Putamen (tissue), 1 donor: ENCODE results near the gene SIKE1.
A peak's percentile ranks its signal among the peaks of the same experiment; 100 is the strongest.
"Not testable (repeated sequence)": the region's sequence is repeated elsewhere in the genome, so short reads cannot be mapped to it uniquely, and the experiment has no call there.

ENCODE experiments used
- DNase-seq: peaks from one replicate; pipeline ENCODE4 v3.0.0-alpha.2; 2016; ENCODE audit warnings: low spot score

SIKE1 gene

DNA sequence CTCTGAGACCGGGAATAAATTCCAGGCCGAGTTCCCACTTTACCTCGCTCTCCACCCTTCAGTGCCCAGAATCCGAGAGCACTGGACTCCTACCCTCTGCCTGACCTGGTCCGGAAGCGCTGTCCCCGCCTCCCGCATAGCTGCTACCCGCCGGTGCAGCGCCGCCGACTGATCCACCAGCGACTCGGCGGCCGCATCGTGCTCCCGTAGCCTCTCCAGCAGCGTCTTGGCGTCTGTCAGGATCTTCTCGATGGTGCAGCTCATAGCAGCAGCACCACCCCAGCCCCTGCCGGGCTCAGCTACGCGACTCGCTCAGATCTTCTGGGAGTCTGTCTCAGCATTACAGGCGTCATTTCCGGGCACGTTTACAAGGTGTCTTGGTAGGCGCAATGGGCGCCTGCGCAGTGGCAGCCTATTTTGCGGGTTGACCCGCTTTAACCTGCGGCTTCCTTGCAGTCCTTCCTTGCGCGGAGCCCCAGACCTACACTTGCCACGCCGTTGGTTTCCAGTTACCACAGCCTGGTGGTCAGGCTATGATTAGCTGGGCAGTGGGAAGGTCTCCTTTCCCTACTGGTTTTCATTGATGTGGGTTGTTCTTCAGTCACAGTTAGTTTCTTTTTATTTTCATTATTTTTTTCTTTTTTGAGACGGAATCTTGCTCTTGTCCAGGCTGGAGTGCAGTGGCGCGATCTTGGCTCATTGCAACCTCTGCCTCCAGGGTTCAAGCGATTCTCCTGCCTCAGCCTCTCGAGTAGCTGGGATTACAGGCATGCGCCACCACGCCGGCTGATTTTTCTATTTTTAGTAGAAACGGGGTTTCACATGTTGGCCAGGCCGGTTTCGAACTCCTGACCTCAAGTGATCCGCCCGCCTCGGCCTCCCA is at the start of gene SIKE1:
Gene SIKE1, minus strand, starts transcription at position 342 of the 883 bp plus-strand sequence. Its CDS starts 78 bp downstream, at position 264.
- DNase-seq, result peak; percentile 90

DNA sequence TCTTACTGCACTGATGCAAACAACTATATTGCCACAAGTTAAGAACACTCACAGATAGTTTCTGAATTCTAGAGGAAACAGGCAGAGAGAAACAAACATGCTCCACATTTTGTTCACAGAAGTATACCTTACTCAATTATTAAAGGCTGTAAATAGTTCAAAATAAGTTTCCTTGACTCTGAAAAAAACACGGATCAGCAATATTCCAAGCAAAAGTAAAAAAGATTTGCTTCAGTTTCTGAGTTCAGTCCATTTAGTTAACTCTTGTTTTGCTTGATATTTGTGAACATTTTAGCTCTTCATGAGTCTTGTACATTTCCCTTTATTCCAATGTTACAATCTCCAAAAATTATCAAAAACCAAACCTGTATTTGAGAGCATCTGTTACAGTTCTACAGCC is 49.6 kb upstream of the SIKE1 start:
- not testable (repeated sequence) for DNase-seq

DNA sequence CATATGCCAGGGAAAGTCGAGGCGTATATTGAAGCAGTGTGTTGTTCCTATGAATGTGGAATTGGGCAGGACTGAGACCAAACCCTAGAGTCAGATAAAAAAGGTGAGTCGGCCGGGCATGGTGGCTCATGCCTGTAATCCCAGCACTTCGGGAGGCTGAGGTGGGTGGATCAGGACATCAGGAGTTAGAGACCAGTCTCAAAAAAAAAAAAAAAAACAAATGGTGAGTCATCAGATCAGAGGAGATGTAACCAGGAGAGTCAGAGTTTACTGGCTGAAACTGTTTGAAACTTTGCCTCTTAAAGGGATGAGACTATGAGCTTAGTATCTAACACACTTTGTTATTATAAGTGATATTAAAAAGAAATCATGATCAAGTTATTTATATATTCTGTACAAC is 47.8 kb upstream of the SIKE1 start:
- no peak for DNase-seq

DNA sequence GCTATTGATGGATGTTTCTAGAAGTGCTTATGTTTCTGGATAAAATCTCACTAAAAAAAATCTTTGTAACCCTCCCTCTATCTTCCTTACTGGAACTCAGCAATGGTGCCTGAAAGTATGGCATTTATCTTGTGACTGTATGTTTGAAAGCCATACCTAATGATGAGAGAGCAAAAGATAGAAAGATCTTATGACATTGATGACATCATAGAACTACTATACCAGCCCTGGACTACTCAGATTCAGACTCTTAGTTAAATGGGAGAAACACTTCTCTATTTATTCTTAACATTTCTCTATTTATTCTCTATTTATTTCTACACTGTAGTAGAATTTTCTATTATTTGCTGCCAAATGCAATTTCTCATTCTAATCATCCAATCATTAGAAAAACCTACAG is 41.5 kb upstream of the SIKE1 start:
- no peak for DNase-seq

DNA sequence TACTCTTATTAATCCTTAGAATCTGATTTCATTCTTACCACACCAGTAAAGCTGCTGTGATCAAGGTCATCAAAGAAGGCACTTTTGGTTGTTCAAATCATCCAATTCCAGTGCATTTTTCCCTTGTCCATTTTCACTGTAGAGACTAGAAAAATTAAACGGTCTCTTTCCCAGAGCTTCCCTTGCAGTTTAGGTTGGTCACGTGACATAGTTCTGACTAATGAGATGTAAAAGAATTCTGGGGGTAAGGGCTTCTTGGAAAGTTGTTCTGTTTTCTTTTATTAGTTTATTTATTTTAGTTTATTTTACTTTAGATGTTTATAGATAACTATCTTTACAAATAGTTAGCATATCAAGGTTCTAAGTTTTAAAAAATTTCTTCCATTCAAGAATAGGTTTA is 39.9 kb upstream of the SIKE1 start:
- no peak for DNase-seq

DNA sequence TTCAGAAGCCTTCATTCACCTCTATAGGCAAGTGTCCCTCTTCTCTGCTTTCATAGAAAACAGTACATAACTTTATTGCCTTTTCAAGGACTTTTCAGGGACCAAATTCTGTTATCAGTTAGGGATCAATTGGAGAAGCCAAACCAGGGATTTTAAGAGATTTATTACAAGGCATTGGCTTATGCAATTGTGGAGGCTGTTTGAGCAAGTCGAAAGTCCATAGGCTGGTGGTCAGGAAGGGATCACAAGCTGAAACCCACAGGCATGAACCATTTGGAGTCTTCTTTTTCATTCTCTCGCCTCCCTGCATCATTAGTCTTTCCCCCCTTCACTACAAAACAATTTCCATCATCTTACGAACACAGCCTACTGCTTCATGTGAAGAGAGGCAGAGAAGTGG is 39.4 kb upstream of the SIKE1 start:
- DNase-seq, result no peak

DNA sequence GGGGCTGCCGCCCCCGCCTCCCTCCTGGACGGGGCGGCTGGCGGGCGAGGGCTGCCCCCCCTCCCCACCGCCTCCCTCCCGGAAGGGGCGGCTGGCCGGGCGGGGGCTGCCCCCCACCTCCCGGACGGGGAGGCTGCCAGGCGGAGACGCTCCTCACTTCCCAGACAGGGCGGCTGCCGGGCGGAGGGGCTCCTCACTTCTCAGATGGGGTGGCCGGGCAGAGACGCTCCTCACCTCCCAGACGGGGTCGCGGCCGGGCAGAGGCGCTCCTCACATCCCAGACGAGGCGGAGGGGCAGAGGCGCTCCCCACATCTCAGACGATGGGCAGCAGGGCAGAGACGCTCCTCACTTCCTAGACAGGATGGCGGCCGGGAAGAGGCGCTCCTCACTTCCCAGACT is 24.0 kb upstream of the SIKE1 start:
- DNase-seq, result not testable (repeated sequence)

DNA sequence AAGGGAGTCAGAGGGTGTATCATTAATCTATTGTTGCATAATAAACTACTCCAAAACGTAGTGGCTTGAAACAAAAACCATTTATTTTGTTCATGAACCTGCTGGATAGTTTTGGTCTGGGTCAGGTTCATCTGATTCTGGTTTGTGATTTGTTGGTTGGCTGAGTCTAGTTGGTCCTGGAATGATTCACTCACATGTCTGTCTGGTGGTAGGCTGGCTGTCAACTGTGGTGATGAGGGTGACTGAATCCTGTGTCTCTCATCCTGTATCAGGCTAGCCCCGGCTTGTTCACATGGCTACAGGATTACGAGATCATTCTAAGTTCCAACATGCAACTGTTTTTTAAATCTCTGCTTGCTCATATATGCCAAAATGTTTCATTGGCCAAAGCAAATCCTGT is 22.5 kb upstream of the SIKE1 start:
- no peak for DNase-seq

DNA sequence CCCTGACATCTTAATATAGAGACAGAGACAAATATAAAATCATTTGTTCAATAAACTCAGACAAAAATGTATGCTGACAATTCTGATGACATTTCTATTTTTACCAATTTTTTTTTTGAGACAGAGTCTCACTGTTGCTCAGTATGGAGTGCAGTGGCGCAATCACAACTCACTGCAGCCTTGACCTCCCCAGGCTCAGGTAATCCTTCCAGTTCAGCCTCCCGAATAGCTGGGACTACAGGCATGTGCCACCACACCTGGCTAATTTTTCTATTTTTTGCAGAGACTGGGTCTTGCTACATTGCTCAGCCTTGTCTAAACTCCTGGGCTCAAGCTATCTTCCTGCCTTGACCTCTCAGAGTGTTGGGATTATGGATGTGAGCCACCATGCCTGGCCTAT is 13.6 kb upstream of the SIKE1 start:
- no peak for DNase-seq

DNA sequence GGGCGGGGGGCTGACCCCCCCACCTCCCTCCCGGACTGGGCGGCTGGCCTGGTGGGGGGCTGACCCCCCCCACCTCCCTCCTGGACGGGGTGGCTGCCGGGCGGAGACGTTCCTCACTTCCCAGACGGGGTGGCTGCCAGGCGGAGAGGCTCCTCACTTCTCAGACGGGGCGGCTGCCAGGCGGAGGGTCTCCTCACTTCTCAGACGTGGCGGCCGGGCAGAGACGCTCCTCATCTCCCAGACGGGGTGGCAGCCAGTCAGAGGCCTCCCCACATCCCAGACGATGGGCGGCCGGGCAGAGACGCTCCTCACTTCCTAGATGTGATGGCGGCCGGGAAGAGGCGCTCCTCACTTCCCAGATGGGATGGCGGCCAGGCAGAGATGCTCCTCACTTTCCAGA is 10.1 kb upstream of the SIKE1 start:
- DNase-seq, result not testable (repeated sequence)

DNA sequence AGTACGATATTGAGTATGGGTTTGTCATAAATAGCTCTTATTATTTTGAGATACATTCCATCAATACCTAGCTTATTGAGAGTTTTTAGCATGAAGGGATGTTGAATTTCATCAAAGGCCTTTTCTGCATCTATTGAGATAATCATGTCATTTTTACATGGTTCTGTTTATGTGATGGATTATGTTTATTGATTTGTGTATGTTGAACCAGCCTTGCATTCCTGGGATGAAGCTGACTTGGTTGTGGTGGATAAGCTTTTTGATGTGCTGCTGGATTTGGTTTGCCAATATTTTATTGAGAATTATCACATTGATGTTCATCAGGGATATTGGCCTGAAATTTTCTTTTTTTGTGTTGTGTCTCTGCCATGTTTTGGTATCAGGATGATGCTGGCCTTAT is 6.0 kb upstream of the SIKE1 start:
- DNase-seq, result not testable (repeated sequence)

DNA sequence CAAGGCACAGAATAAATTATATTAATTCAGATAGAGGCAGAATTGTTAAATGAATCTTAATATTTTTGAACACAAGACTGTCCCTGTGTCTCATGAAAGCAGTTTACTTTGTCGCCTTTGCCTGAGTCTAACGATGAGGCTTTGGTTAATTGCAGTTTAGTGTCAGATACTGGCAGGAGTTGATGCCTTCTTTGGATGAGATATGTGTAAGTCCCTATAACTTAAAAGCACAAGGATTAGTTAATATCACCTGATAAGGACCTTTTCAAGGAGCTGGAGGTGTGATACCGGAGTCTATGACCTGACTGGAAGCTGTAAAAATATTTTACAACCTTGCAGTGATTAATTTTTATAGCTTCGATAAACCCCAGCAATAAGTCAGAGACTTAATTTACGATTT is 2.0 kb upstream of the SIKE1 start:
- no peak for DNase-seq

DNA sequence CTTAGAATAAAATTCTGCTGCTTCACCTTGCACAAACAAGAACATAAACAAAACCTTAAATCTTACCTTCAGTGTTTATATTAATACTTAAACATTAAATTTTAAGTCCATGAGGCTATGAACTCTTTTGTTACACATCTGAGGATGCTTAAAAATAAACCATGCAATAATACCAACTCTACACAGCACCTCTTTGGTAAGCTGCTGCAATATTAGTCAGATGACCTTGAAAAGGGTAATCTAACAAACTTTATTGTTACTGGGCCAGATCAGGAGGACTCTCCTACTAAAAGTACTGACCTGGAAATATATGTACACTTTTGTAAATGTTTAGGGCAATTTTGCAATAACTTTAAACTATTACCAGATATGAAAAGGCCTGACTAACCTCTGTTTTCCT is 763 bp downstream of the SIKE1 start:
- DNase-seq, result no peak

DNA sequence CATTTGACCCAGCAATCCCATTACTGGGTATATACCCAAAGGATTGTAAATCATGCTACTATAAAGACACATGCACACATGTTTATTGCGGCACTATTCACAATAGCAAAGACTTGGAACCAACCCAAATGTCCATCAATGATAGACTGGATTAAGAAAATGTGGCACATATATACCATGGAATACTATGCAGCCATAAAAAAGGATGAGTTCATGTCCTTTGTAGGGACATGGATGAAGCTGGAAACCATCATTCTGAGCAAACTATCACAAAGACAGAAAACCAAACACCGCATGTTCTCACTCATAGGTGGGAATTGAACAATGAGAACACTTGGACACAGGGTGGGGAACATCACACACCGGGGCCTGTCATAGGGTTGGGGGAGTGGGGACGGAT is 3.8 kb downstream of the SIKE1 start:
- not testable (repeated sequence) for DNase-seq

DNA sequence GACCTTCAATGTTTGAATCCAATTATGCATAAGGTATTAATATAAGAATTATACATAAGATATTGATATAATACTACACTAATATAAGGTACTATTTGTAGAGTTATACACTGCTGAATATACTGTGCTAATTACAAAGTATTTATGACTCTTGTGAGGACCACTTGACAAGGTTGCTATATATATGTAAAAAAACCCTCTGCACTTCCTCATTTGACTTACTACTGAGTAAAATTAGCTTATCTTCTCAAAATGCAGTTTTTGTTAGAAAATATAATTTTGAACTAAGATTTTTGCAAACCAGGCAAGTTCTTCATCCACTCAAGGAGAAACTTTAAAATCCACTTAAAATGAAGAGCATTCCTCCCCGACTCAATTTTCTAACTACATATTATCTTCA is 8.5 kb downstream of the SIKE1 start:
- no peak for DNase-seq

DNA sequence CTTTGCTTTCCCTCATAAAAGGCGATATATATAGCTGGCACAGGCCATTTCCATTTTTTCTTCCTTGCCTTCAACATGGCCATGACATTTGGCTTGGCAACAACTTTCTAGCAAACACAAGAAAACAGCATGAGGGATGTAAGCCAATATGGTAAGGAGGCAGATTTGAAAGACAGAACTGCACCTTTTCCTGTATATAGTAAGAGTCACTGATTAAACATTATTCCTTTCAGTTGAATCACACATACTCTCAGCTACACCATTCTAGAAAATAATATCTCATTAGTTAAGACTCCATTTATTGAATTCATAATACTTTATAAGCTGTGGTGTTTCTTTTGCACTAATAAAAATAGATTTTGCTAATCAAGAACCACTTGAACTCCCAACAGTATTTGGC is 9.5 kb downstream of the SIKE1 start:
- no peak for DNase-seq

DNA sequence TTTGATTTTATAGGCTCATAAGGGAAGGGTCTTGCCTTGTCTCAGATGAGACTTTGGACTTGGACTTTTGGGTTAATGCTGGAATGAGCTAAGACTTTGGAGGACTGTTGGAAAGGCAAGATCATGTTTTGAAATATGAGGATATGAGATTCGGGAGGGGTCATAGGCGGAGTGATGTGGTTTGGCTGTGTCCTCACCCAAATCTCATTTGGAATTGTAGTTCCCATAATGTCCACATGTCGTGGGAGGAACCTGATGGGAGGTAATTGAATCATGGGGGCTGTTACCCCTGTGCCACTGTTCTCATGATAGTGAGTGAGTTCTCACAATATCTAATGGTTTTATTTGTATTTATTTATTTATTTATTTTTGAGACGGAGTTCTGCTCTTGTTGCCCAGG is 15.8 kb downstream of the SIKE1 start:
- no peak for DNase-seq

DNA sequence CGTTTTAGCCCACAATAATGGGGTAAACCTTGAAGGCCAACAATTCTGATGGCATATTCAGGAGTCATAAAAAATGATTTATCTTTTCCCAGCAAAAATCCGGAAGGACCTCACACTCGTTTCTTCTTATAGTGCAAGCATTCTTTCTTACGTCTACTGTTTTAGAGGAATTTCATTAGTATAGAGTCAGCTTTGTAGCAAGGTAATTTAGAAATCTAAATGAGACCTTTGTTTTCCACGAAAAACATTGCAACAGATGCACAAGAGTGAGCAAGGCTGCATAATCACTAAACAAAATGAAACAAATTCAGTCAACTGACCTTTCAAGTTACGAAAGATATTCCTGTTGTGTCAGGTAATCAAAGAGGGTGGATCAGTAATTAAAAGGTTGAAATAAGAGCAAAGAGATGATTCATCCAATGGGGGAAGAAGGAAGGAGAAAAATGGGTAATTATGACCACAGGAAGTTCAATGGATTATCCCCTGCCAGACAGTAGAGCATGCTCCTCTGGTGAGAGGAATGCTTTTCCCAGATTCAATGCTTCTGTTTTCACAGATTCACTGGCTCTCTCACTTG is 22.1 kb downstream of the SIKE1 start:
- no peak for DNase-seq

DNA sequence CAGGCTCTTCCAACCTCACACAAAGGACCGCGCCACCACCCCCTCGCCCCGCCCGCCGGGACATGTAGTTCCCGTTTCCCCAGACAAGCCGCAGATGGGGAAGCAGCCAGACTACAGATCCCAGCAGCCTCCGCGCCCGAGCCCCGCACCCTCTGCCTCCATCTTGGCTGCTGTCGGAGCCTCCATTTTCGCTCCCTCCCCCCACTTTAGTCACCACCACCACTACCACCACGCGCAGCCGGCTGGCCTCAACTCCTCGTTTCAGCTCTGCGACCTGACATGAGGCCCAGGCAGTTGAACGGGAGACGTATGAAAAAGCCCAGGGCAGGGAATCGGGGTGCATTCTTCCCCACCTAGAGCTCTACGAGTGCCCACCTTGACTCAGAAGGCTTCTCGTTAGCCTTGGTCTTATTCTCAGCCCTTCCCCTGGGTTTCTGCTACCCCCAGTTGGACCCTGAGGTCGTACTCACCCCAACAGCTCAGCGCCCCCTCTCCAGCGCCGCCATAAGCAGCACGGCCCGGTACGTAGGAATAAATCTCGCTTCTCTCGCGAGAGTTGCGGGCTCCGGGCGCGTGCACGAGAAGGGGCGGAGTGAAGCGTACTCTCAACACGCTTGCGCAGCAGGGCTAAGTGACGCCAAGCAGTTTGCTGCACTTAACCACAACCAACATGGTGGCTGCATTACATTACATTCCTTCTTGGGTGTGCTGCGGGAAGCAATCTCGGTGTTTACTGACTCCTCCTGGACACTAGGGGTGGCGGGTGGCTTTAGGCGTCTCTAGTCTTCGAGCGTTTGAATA is 22.8 kb downstream of the SIKE1 start, which contains the start of gene CSDE1:
Gene CSDE1, minus strand, starts transcription at position 530 of the 801 bp plus-strand sequence. CDS start 18,094 bp downstream, outside the sequence.
- DNase-seq, result peak; percentile 98

DNA sequence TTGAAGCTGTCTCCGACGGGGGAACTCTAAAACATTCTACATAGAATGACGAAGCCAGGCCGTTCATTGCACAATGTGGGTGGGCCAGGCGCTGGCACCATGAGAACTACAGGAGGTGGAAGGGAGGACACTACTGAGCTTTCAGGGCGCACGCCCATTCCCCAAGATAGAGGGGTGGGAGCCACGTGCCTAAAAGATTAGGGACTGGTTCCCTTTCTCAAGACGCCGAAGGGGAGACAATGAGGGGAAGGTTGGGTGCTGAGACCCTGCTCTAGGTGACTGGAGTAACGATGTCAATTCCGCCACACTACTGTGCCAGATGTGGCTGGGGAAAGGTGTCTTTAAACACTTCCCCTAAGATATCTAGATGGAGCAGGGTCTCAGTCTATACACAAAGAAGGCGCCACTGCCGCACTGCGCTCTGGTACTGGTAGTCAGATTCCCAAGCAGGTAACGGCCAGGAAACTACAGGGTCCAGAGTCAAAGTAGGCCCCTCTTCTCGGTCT is 23.5 kb downstream of the SIKE1 start:
- DNase-seq, result no peak

DNA sequence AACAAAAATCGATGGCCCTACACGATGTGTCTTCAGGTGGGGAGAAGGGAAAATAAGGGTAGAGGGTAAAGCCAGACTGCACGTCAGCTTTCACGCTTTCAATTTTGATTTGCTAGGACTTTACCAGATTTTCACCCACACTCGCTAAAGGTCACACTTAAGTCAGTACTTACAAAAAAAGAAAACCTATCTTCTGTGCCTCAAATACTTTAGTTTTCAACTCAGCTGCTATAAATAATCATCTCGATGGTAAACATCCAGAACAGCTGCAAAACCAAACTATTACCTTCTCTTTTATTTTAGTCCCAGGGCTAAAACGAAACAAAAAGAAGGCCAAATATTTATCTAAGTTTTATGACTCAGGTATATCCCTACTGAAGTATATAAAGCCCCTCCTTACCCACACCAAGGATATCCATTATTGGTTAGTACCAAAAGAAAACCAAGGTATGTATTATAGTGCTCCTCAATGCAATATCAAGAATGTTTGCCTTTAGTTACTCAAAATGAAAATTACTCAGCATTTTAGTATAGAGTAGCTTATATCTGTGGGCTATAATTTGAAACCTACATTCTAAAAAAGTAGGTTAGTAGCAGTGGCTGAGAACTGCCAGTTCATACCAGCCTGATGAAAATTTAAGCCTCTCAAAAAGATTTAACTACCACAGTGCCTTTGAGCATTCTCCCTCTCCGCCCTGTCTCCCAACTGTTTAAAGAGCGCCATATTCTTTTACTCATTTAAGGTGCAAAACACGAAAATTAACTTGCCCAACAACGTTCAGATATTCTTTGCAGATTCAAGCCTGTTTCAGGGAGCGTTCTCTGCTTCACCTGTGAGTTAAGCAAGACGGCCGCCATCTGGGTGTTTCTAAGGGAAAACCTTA is 24.2 kb downstream of the SIKE1 start:
- no peak for DNase-seq
